AG04450 (cell line): ENCODE results near the gene SMCO1. TPM values are rescaled to one million over a fixed set of nuclear protein-coding genes. Genes with fewer than 3 reads are reported as not detected.

Experiments used
- CTCF ChIA-PET: fragments of 300-600, 350-600 bp; formaldehyde crosslinking; extraction: SDS; loops from one replicate; lab custom pipeline; 2022; ENCODE audit warnings: antibody characterized with exemption, inconsistent platforms; lab: Charles Lee
- POLR2A ChIA-PET: fragments of 350-600 bp; formaldehyde crosslinking; extraction: SDS; loops from one replicate; lab custom pipeline; 2021; ENCODE audit warnings: antibody characterized with exemption, inconsistent platforms; lab: Yijun Ruan, JAX
- DNase-seq: peaks from one replicate; pipeline ENCODE4 v3.0.0-alpha.2; 2011; ENCODE audit warnings: low read depth, low spot score
- H3K27ac ChIP-seq: one replicate; pipeline ENCODE4 v1.5.1; 2012; ENCODE audit warnings: low read depth, low read length, control low read depth
- H3K27me3 ChIP-seq: one replicate; pipeline ENCODE4 v1.6.0; 2012; ENCODE audit warnings: low read length; ENCODE audit not compliant: control insufficient read depth, insufficient read depth
- H3K4me3 ChIP-seq: 2 replicates; pipeline ENCODE4 v1.5.1; 2011; ENCODE audit warnings: mild to moderate bottlenecking, low read depth, low read length, control low read depth
- H3K9me3 ChIP-seq: 2 replicates; pipeline ENCODE4 v1.5.1; 2012; ENCODE audit warnings: low read length; ENCODE audit not compliant: control insufficient read depth, insufficient read depth
- CTCF ChIP-seq: IDR thresholded peaks from 2 replicates; pipeline ENCODE4 v1.5.1; 2011; ENCODE audit warnings: low read depth, low read length, control low read depth, inconsistent platforms
- polyA plus RNA-seq: library from polyadenylated mRNA; depleted of rRNA; stranded (reverse); fragments of >200 nt; gene quantifications from 2 replicates; pipeline ENCODE4 v1.2.3, GENCODE V29; 2011

SMCO1 gene
- polyA plus RNA-seq, 1 experiment: not detected

GRCh38 chr3:196547067-196547466 is 31.9 kb upstream of the SMCO1 start:
- no peak overlapping the region for H3K4me3 ChIP-seq
- no peak overlapping the region for H3K27ac ChIP-seq
- H3K9me3 ChIP-seq: peaks cover 8% of the 10 kb centered on the region
- POLR2A ChIA-PET: no interaction called here
- TF ChIP-seq CTCF: no peak
- no peak for DNase-seq
- CTCF ChIA-PET: interaction anchor here (1.8 kb wide), 1 partner anchor 18 kb away, joined by 6 read pairs; no protein-coding TSS in a partner anchor
- peaks cover 7% of the 10 kb centered on the region for H3K27me3 ChIP-seq

DNA sequence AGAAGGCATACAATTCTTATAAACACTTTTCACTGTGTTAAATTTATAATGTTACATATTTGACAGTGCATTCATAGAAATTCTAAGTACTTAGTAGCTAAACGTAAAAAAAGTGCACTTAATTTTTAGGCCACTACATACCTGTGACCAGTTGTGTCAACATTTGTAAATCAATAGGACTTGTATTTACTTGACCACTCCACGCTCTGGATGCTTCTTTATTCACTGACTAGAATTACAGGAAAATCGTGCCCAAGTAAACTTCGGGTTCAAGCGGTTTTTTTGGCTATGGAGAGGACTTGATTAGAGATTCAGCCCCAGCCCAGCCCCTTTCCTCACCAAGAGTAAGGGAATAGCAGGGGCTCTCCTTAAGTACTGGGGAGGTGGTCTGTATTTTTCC is 31.4 kb upstream of the SMCO1 start:
- Histone ChIP-seq H3K27me3 (peaks cover 7% of the 10 kb centered on the region), H3K9me3 (peaks cover 8% of the 10 kb centered on the region), H3K4me3 (no peak overlapping the region), H3K27ac (no peak overlapping the region)
- CTCF ChIA-PET: interaction anchor here (1.8 kb wide), 1 partner anchor 18 kb away, joined by 6 read pairs; no protein-coding TSS in a partner anchor
- POLR2A ChIA-PET: interaction anchor here (0.5 kb wide), 1 partner anchor 10 kb away, joined by 3 read pairs; no protein-coding TSS in a partner anchor
- no peak for TF ChIP-seq CTCF
- no peak for DNase-seq

DNA sequence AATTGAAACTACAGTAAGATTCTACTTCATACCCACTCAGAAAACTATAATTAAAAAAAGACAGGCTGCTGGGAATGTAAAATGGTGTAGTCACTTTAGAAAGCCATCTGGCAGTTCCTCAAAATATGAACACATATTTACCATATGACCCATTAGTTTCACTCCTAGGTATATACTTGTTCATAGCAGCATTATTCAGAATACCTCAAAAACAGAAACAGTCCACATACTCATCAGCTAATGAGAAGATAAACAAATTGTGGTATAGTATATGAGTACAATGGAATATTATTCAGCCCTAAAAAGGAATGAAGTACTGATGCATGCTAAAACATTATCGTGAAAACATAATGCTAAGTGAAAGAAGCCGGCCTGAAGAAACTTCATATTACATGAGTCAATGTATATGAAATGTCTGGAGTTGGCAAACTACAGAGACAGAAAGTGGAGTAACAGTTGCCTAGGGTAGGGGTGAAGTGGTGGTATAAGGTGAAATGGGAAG is 29.4 kb upstream of the SMCO1 start:
- TF ChIP-seq CTCF: no peak
- Histone ChIP-seq H3K4me3 (no peak overlapping the region), H3K9me3 (peaks cover 6% of the 10 kb centered on the region), H3K27me3 (peaks cover 7% of the 10 kb centered on the region), H3K27ac (no peak overlapping the region)
- POLR2A ChIA-PET: no interaction called here
- no peak for DNase-seq
- CTCF ChIA-PET: no interaction called here

GRCh38 chr3:196541684-196542445 is 26.7 kb upstream of the SMCO1 start:
- CTCF ChIA-PET: interaction anchor here (1.4 kb wide), 1 partner anchor 13 kb away, joined by 10 read pairs; no protein-coding TSS in a partner anchor
- POLR2A ChIA-PET: no interaction called here
- no peak for TF ChIP-seq CTCF

More at GRCh38 chr3:196541684-196542445, 26.7 kb upstream of the SMCO1 start:
- Histone ChIP-seq H3K9me3 (no peaks in the 10 kb centered on the region), H3K27ac (no peak overlapping the region), H3K27me3 (peaks cover 7% of the 10 kb centered on the region), H3K4me3 (no peak overlapping the region)
- no peak for DNase-seq
